ENCODE data around the gene MAG.

MAG gene

DNA sequence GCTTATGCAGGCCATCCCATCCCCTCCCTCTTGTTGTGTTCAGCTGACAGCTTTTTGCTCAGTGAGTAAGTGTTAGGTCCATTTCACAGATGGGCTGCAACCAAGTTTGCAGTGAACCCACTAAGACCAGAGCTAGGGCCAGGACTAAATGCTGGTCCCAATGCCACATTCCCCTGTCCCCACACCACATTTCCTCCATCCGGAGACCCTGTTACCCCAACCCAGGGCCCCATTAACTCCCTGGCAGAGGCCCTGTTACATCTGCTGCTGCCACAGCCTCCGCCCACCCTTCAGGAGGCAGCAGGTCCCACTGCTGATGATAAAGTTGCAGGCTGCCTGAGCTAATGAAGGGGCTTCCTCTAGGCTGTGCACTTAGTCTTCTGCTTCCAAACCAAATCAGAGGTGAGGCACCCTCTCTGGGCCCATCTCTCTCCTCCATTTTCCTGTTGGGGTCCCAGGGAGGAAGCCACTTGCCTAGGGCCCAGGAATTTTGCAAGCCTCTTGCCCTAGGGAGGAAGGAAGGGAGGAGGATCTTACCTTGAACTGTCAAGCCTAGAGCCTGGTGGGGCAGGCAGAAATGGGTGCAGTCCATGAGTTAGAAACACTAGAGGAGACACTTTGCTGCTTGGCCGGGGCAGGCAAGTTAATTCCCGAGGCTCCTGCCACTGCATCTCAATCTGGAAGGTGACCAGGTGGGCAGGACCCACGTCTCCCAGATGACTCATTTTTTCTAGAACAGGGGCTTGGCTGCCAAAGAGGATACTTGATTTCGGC lies 26.6 kb upstream of the MAG start:
- DNase-seq (ENCODE audit: low read depth in 2 of 2, low spot score in 1 of 2) = no peak

DNA sequence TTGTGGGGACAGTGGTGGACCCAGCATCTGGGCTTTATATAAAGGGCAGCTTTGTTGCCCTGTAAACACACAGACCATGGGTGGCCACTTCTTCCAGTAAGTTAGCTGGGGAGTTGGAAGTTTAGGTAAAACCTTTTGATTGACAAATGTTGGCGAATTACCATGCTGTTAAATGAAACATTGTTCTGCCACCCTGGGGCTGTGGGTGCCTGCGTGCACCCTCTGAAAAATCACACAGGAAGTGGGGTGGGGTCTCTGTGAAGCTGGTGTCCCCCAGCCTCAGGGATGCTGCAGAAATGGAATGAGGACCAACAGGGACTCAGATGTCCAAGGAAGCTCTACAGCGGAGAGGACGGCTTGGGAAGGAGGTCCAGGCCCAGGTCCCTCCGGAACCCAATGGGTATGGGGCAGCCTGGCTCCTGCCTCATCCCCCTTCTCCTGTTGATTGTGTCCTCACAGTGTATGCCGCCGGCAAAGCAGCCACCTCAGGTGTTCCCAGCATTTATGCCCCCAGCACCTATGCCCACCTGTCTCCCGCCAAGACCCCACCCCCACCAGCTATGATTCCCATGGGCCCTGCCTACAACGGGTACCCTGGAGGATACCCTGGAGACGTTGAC lies 26.0 kb upstream of the MAG start:
- no peak for DNase-seq (ENCODE audit: low read depth in 2 of 2, low spot score in 1 of 2)

DNA sequence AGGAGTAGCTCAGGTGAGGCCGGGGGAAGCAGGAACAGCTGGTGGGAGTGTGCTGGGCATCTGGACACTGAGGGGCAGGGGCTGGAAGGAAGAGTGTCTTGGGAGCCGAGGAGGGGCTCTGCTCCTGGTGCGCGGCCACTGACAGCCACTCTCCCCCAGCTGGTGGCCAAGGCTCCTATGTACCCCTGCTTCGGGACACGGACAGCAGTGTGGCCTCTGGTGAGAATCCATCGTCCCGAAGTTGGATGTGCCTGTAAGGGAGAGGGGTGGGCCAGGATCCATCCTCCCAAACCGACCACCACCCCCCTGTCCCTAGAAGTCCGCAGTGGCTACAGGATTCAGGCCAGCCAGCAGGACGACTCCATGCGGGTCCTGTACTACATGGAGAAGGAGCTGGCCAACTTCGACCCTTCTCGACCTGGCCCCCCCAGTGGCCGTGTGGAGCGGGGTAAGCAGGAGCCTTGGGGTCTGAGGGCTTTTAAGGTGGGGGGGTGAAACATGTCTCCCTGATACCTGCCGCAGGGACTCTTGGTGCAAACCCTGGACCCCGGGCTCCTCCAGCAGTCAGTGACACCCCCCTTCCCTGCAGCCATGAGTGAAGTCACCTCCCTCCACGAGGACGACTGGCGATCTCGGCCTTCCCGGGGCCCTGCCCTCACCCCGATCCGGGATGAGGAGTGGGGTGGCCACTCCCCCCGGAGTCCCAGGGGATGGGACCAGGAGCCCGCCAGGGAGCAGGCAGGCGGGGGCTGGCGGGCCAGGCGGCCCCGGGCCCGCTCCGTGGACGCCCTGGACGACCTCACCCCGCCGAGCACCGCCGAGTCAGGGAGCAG lies 25.2 kb upstream of the MAG start:
- DNase-seq (ENCODE audit: low read depth in 2 of 2, low spot score in 1 of 2) = no peak

DNA sequence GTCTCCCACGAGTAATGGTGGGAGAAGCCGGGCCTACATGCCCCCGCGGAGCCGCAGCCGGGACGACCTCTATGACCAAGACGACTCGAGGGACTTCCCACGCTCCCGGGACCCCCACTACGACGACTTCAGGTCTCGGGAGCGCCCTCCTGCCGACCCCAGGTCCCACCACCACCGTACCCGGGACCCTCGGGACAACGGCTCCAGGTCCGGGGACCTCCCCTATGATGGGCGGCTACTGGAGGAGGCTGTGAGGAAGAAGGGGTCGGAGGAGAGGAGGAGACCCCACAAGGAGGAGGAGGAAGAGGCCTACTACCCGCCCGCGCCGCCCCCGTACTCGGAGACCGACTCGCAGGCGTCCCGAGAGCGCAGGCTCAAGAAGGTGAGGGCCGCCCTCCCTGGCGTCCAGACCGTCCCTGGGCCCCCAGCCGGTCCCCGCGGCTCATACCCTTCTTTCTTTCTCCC lies 24.6 kb upstream of the MAG start:
- no peak for DNase-seq (ENCODE audit: low read depth in 2 of 2, low spot score in 1 of 2)

DNA sequence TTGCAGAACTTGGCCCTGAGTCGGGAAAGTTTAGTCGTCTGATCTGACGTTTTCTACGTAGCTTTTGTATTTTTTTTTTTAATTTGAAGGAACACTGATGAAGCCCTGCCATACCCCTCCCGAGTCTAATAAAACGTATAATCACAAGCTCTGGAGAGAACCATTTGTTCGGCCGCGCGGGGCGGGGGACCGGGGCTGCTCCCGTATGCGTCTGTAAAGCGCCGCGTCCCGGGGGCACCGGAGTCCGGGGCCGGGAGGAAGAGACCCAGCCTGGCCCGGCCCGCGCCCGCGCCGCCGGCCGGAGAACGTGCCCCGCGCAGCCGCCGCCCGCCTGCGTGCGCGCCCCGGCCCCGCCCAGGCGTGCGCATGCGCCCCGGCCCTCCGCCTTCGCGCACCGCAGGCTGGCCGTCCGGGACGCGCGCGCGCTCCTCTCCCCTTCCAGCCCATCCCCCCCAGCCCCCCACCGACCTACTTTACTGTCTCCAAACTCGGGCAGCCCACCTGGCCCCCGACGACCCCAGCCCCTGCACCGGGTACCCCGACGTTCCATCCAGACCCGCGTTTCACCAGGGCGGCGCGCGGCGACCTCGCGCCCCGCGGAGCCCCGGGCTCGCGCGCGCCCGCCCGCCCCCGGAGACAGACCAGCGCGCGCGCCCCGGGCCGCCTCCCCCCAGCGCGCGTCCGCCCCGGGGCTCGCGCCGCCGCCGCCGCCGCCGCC lies 24.0 kb upstream of the MAG start:
- DNase-seq (ENCODE audit: low read depth in 2 of 2, low spot score in 1 of 2) = peak; percentile 14 to 43

DNA sequence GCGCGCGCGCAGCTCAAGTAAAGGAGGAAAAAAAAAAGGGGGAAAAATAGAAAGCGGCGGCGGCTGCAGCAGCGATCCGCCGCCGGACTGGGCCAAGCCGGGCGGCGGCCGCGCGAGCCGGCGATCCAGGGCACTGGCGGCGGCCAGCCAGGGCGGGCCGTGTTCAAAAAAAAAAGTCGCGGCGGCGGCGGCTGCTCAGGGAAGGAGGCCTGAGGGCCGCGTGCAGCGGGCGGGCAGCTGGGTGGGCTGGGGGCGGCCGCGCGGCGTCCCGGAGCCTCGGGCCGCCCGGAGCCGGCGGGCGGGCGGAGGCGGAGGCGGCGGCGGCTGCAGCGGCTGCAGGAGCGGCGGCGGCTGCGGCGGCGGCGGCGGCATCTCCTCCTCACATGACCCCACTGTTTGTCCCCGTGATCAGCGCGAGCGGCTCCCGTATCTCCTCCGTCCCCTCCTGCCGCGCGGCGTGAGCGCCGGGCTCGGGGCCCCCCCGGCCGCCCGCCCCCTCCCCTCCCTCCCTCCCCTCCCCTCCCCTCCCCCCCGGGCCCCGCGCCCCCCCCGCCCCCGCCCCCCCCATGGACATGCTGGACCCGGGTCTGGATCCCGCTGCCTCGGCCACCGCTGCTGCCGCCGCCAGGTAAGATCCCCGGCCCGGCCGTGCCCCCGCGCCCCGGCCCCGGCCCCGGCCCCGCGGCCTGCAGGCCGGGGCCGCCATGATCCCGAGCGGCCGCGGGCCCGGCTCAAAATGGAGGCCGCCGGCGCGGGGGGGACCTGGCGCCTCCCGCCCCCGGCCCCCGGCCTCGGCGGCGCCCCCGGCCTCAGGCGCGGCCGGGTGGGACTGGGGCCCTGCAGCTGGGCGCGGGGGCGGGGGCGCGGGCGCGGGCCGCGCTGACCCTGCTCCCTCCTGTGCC lies 23.2 kb upstream of the MAG start, which contains the start of gene USF2:
Gene USF2, plus strand, starts transcription at position 427 of the 902 bp plus-strand sequence. Its CDS starts 140 bp downstream, at position 567.
- DNase-seq (ENCODE audit: low read depth in 2 of 2, low spot score in 1 of 2) = no peak

DNA sequence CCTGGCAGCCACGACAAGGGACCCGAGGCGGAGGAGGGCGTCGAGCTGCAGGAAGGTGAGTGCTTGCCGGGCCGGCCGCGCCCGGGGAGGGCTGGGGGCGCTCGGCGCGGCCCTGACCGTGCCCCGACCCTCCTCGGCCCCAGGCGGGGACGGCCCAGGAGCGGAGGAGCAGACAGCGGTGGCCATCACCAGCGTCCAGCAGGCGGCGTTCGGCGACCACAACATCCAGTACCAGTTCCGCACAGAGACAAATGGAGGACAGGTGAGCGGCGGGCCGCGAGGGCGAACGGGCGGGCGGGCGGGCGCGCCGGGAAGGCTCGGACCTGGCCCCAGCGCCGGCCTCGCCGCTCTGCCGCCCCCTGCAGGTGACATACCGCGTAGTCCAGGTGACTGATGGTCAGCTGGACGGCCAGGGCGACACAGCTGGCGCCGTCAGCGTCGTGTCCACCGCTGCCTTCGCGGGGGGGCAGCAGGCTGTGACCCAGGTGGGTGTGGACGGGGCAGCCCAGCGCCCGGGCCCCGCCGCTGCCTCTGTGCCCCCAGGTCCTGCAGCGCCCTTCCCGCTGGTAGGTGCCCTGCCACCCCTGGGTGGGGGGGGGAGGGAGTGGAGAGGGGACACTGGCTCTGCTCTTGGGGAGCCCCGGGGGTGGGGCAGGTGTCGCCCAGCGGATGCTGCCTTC lies 22.4 kb upstream of the MAG start:
- peak; percentile 41 to 53 for DNase-seq (ENCODE audit: low read depth in 2 of 2, low spot score in 1 of 2)

DNA sequence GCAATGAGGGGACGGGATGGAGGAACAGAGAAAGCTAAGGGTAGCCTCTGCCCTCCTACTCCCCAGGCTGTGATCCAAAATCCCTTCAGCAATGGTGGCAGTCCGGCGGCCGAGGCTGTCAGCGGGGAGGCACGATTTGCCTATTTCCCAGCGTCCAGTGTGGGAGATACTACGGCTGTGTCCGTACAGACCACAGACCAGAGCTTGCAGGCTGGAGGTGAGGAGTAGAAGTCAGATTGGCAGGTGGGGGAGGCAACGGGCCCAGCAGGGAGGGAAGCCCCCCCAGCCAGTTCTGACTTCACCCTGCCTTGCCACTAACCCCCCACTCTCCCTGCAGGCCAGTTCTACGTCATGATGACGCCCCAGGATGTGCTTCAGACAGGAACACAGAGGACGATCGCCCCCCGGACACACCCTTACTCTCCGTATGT lies 21.6 kb upstream of the MAG start:
- no peak for DNase-seq (ENCODE audit: low read depth in 2 of 2, low spot score in 1 of 2)

DNA sequence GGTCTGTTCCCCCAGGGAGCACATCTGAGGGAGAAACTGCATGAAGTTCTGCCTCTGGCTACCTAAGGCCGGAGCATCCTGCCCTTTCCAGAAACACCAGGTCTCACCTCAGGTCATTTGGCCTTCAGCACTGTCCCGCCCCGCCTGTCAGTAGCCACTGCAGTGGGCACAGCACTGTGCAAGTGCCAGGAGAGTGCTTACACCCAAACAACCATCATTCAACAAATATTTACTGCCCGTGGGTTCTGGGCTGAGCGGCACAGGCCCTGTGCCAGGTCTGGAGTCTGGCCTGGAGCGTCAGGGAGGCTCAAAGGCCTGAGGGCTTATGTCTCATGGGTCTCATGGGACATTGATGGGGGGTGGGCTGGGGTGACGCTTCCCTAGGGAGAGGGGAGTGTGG lies 20.4 kb upstream of the MAG start:
- DNase-seq (ENCODE audit: low read depth in 2 of 2, low spot score in 1 of 2) = no peak

DNA sequence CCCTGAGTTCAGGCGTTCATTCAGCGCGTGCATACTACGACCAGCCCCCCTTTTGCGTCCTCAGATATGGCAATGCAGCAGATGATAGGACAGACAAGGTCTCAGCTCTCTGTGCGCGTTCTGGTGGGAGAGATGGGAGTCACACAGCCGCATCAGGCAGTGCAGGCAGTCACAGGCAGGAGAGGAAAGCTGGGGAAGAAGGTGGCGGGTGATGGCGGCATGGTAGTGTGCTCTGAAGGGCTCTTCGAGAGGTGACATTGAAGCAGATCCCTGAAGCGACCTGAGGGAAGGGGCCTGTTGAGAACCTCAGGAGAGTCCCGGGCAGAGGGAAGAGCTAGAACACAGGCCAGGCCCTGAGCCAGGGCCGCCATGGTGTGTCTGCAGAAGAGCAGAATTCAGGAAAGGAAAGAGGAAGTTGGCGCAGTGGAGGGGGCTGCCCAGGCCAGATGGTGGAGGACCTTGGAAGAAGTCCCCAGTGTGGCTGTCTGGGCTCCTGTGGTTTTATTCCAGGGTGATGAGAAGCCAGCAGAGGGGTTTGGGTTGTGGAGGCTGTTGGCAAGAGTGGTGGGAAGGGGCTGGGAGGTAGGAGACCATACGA lies 19.7 kb upstream of the MAG start:
- DNase-seq (ENCODE audit: low read depth in 2 of 2, low spot score in 1 of 2) = no peak

DNA sequence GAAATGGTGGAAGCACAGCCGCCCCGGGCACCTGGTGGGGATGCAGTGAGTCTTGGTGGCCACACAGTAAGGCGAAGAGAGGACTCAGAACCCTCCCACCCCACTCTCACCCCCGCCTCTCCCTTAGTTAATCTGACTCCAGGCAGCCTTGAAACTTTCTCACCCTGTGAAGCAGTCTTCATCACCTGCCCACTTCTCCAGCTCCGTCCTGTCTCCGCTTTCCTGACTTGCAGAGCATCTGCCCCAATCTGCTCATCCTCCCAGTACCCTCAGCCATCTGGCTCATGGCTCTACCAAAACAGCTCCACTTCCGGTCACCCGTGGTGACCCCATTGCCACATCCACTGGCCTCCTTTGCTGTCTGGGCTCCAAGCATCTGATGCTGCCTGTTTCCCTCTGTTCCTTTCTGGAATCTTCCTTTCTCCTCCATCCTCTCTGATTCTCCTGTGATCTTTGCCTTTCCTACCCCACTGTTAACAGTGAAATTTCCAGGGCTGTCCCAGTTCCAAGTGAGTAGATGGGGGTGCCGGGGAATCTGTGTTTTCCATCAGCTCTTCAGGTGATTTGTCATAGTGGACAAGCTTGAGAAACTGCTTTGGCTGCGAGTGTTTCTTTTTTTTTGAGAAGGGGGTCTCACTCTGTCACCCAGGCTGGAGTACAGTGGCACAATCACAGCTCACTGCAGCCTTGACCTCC lies 18.9 kb upstream of the MAG start:
- DNase-seq (ENCODE audit: low read depth in 2 of 2, low spot score in 1 of 2) = no peak

DNA sequence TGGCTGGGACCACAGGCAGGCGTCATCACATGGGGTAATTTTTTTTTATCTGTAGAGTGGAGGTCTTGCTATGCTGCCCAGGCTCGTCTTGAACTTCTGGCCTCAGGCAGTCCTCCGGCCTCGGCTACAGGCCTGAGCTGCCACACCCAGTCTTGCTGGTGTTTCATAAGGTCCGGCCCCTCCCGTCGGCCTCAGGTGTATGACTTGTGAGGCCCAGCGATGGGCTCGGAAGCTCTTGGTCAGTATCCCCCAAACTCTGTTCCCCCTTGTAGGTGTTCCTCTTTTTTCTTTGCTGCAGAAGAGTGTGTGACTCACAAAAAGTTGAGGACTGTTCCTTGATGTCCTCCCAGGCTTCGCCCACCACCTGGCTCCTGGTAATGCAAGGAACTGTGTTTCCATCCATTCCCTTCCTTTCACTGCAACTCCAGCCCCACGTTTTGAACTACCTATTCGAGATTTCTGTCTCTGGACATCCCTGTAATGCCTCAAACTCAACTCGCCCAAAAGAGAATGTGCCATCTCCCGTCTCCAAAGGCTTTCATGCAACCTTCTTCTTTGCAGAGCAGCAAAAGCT lies 18.2 kb upstream of the MAG start:
- no peak for DNase-seq (ENCODE audit: low read depth in 2 of 2, low spot score in 1 of 2)

DNA sequence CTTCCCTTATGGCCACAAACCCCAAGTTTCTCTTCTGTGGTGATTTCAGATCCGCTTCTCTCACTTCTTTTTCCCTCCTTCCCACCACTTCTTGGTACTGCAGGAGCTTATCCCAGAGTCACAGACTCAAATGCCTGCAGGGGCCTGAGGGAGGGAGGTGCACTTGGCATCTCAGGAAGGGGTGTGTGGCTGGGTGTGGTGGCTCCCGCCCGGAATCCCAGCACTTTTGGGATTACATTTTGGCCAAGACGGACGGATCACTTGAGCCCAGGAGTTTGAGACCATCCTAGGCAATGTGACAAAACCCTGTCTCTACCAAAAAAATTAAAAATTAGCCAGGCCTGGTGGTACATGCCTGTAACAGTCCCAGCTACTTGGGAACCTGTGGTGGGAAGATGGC lies 17.6 kb upstream of the MAG start:
- no peak for DNase-seq (ENCODE audit: low read depth in 2 of 2, low spot score in 1 of 2)

DNA sequence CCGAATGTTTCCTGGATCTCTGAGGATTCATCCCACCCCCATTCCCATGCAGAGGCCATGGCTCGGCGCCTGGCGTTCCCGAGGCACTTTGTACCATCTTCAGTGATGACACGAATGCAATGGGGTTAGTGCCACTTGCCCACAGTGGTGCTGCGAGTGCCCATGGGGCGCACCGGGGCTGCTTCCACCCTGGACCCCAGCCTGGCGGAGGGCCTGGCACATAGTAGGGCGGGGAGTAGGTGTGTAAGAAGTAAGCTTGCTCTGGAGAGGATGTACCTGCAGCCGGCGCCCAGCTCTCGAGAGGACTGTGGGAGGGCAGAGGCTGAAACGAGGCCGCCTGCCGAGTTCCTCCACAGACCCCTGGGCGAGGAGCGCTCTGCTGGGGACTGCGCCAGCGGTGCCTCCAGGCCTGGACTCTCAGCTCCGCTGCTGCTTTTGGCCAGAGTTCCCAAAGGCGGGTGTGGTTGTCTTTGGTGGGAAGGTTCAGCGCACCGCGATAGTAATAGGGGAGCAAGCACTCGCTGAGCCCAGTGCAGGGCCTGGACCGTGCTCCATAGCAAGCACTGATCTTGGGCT lies 15.2 kb upstream of the MAG start:
- DNase-seq (ENCODE audit: low read depth in 2 of 2, low spot score in 1 of 2) = no peak

DNA sequence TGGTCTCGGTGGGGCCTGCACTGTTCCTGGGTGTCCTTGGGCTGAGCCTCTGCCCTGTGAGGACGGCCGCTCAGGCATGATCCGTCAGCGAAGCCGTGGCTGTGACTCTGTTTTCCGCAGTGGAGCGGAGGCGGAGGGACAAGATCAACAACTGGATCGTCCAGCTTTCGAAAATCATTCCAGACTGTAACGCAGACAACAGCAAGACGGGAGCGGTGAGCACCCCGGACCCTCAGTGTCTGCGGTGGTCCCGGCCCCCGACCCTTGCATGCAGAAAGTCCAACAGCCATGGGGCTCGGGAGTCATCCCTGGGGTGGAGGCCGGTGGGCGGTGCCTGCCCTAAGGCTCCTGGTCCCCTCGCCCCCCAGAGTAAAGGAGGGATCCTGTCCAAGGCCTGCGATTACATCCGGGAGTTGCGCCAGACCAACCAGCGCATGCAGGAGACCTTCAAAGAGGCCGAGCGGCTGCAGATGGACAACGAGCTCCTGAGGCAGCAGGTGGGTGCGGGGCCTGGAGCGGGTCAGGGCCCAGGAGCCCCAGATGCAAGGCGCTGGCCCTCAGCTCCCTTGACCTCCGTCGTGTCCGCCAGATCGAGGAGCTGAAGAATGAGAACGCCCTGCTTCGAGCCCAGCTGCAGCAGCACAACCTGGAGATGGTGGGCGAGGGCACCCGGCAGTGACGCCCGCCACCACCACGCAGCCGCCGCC lies 13.2 kb upstream of the MAG start:
- DNase-seq (ENCODE audit: low read depth in 2 of 2, low spot score in 1 of 2) = no peak

DNA sequence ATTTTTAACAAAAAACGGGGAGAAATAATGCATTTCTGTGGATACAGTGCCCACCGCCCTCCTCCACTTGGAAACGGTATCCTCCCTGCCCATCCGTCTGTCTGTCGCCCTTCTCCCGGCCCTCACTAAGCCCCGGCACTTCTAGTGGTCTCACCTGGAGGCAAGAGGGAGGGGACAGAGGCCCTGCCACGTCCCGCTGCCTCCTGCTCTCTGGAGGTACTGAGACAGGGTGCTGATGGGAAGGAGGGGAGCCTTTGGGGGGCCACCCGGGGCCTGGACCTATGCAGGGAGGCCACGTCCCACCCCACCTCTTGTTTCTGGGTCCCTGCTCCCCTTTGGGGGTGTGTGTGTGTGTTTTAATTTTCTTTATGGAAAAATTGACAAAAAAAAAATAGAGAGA lies 12.6 kb upstream of the MAG start:
- no peak for DNase-seq (ENCODE audit: low read depth in 2 of 2, low spot score in 1 of 2)

Measured in stimulated activated CD8-positive, alpha-beta memory T cell treated with anti-CD3 and anti-CD28 coated beads, Interleukin-4, amount 100 ng/mL, for 4 hours (primary cell).